Calu3 (cell line): Measurements from ENCODE around the gene NTF3. TPM values are rescaled to one million over a fixed set of nuclear protein-coding genes. Genes with fewer than 3 reads are reported as not detected.

Source experiments
- BruUV-seq: library from RNA; stranded (reverse); fragments of 400-500 nt; replicated peaks from 2 replicates; lab custom pipeline; 2021; lab: Mats Ljungman, UMichigan
- CTCF ChIA-PET: fragments of 300-600 bp; sonication (Branson Sonifier 250); formaldehyde crosslinking; loops from one replicate; lab custom pipeline; 2022; ENCODE audit warnings: antibody characterized with exemption; lab: Charles Lee
- DNase-seq: peaks from one replicate; pipeline ENCODE4 v3.0.0; 2022
- H3K27ac Mint-ChIP-seq: one replicate; pipeline ENCODE4 v1.8.0; 2022; ENCODE audit warnings: mixed read lengths; ENCODE audit not compliant: unreplicated experiment
- H3K27me3 Mint-ChIP-seq: one replicate; pipeline ENCODE4 v1.8.0; 2022; ENCODE audit warnings: mixed read lengths; ENCODE audit not compliant: unreplicated experiment
- H3K36me3 Mint-ChIP-seq: one replicate; pipeline ENCODE4 v1.8.0; 2022; ENCODE audit warnings: mild to moderate bottlenecking, moderate library complexity, mixed read lengths; ENCODE audit not compliant: insufficient read depth, unreplicated experiment
- H3K4me1 Mint-ChIP-seq: one replicate; pipeline ENCODE4 v1.8.0; 2022; ENCODE audit warnings: mild to moderate bottlenecking, low read depth, mixed read lengths; ENCODE audit not compliant: unreplicated experiment
- H3K4me3 Mint-ChIP-seq: one replicate; pipeline ENCODE4 v1.8.0; 2022; ENCODE audit warnings: mild to moderate bottlenecking, low read depth, moderate library complexity, mixed read lengths; ENCODE audit not compliant: unreplicated experiment
- H3K9me3 Mint-ChIP-seq: one replicate; pipeline ENCODE4 v1.8.0; 2022; ENCODE audit warnings: low read depth, mixed read lengths; ENCODE audit not compliant: unreplicated experiment
- CTCF ChIP-seq: fragments of 200-600 bp; IDR thresholded peaks from one replicate; pipeline ENCODE4 v1.8.0; 2022; ENCODE audit warnings: antibody characterized with exemption; ENCODE audit not compliant: unreplicated experiment
- intact Hi-C: fragments of 100-400 bp; cut with micrococcal nuclease; formaldehyde crosslinking; loops from one replicate; pipeline ENCODE4 v1.10.0; 2022; ENCODE audit not compliant: unreplicated experiment
- total RNA-seq: library from RNA; stranded (reverse); gene quantifications from 2 replicates; pipeline ENCODE4 v1.2.3, GENCODE V29; 2022

NTF3 gene
- total RNA-seq, 1 experiment from 2014 or later, result not detected

DNA sequence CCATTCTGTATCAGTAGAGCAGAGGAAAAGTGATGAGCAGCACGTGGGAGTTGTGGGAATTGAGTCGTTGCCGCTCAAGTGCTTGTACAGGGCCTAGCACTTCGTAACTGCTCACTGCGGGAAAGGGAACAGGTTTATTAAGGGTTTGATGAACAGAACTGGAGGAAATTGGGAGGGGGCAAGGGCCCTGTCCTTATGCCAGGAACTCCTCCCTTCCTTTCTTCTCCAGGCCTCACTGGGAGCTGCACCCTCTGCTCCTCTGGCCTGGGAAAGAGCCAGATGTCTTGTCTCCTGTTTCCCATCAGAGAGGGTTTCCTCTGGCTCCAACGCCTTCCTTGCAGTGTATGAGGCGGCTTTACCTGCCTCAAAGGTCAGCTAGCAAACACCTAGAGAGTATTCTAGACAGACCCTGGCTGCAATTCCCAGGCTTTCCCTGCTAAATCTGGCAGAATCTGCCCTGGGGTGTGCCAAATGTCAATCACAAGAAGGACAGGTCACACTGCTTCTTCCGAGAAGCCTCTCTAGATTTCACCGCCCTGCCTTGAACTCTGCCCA lies 78.4 kb downstream of the NTF3 start:
- no peak for DNase-seq
- BruUV-seq, result no TSS peak
- Mint-ChIP-seq H3K9me3 (peaks cover 8% of the 10 kb centered on the region), H3K27ac (no peak overlapping the region), H3K4me3 (no peak overlapping the region), H3K36me3 (no peaks in the 10 kb centered on the region), H3K27me3 (peaks cover 8% of the 10 kb centered on the region), H3K4me1 (no peaks in the 10 kb centered on the region)
- no peak for TF ChIP-seq CTCF
- CTCF ChIA-PET, result no interaction called here
- intact Hi-C loops, result no loop called here

DNA sequence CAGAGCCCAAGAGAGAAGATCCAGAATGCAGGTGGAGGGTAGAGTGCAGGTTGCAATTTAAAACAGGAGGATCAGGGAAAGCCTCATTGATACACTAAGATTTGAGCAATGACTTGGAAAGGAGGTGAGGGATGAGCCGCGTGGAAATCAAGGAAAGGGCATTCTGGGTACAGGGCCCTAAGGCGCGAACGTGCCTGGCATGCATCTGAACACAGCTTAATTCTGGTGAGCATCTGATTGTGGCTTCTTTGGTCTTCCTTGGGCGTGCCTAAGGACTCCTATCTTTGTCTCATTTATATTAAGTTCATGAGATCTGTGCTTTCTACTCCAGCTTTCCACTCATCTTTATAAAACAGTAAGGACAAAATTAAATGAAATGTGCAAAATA lies 79.3 kb downstream of the NTF3 start:
- no peak overlapping the region for H3K27ac Mint-ChIP-seq
- H3K27me3 Mint-ChIP-seq, result peaks cover 8% of the 10 kb centered on the region
- H3K4me3 Mint-ChIP-seq, result no peak overlapping the region
- intact Hi-C loops, result no loop called here
- TF ChIP-seq CTCF, result no peak
- BruUV-seq, result no TSS peak
- no peaks in the 10 kb centered on the region for H3K4me1 Mint-ChIP-seq
- H3K9me3 Mint-ChIP-seq, result peaks cover 10% of the 10 kb centered on the region
- CTCF ChIA-PET, result no interaction called here
- no peaks in the 10 kb centered on the region for H3K36me3 Mint-ChIP-seq
- DNase-seq, result no peak

GRCh38 chr12:5511644-5512600 lies 80.0 kb downstream of the NTF3 start:
- no peaks in the 10 kb centered on the region for H3K4me1 Mint-ChIP-seq
- DNase-seq, result no peak
- H3K4me3 Mint-ChIP-seq, result no peak overlapping the region
- no TSS peak for BruUV-seq
- no peak for TF ChIP-seq CTCF
- H3K27me3 Mint-ChIP-seq, result peaks cover 8% of the 10 kb centered on the region
- intact Hi-C loops, result no loop called here
- H3K27ac Mint-ChIP-seq, result no peak overlapping the region
- no peaks in the 10 kb centered on the region for H3K36me3 Mint-ChIP-seq
- H3K9me3 Mint-ChIP-seq, result peaks cover 10% of the 10 kb centered on the region
- CTCF ChIA-PET, result no interaction called here

DNA sequence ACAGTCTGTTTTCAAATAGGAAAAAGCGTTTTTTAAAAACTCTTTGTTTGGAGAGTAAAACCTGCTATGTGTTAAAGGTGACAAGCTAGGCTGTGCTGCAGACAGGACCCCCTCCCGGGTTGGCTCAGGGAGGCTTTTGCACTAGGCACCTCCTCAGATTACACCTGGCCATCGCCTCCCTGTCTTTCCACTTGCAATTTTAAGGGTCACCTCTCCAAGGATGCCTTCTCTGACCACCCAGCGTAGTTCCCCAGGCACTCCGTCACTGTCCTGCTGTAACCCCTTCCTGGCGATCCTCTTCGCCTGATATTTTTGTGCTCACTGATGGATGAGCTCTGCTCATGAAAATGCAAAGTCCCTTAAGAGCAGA lies 80.7 kb downstream of the NTF3 start:
- Mint-ChIP-seq H3K36me3 (no peaks in the 10 kb centered on the region), H3K4me1 (no peaks in the 10 kb centered on the region), H3K27me3 (peaks cover 5% of the 10 kb centered on the region), H3K4me3 (no peak overlapping the region), H3K27ac (no peak overlapping the region), H3K9me3 (peaks cover 10% of the 10 kb centered on the region)
- no TSS peak for BruUV-seq
- TF ChIP-seq CTCF, result no peak
- CTCF ChIA-PET, result no interaction called here
- no peak for DNase-seq
- intact Hi-C loops, result no loop called here
